Caki2 (cell line): Measurements from ENCODE around the gene HEATR3. TPM values are rescaled to one million over a fixed set of nuclear protein-coding genes. Genes with fewer than 3 reads are reported as not detected.

Experiments used
- DNase-seq: peaks from one replicate; pipeline ENCODE4 v3.0.0-alpha.2; 2015; ENCODE audit warnings: low read depth
- in situ Hi-C: cut with HindIII; loops from 2 replicates; pipeline ENCODE4 v1.10.0; 2016; ENCODE audit warnings: low sequenced_read_pairs, low pct_unique_long_range_greater_than_20kb, mixed read lengths
- total RNA-seq: library from RNA; depleted of rRNA; stranded (reverse); fragments of >200 nt; shearing (Covaris generic); gene quantifications from 2 replicates; pipeline ENCODE4 v1.2.3, GENCODE V29; 2014; ENCODE audit warnings: low replicate concordance; rRNA removed

Gene HEATR3
- total RNA-seq, 1 experiment from 2014 or later, result 8.7 TPM

GRCh38 chr16:50139580-50139979 lies 73.8 kb downstream of the HEATR3 start:
- in situ Hi-C loops, result no loop called here
- no peak for DNase-seq

GRCh38 chr16:50144211-50144610 lies 78.4 kb downstream of the HEATR3 start:
- in situ Hi-C loops, result no loop called here
- DNase-seq, result no peak

- peak; percentile 87 for DNase-seq
- in situ Hi-C loops, result no loop called here
Observed at GRCh38 chr16:50146479-50147435, 81.0 kb downstream of the HEATR3 start.

GRCh38 chr16:50151322-50151721 lies 85.6 kb downstream of the HEATR3 start:
- DNase-seq, result no peak
- in situ Hi-C loops, result no loop called here

- in situ Hi-C loops, result no loop called here
- no peak for DNase-seq
Observed at GRCh38 chr16:50151756-50152155, 86.0 kb downstream of the HEATR3 start.

GRCh38 chr16:50152351-50152806 lies 86.6 kb downstream of the HEATR3 start:
- DNase-seq, result no peak
- in situ Hi-C loops, result no loop called here

GRCh38 chr16:50152807-50153595 lies 87.2 kb downstream of the HEATR3 start, which contains the start of gene TENT4B:
TENT4B (plus strand) TSS chr16:50153306; CDS start chr16:50153622, 316 bp downstream.
- in situ Hi-C loops, result no loop called here

GRCh38 chr16:50153596-50154419 lies 88.0 kb downstream of the HEATR3 start:
- in situ Hi-C loops, result no loop called here

More at GRCh38 chr16:50152807-50153595, 87.2 kb downstream of the HEATR3 start, which contains the start of gene TENT4B:
- peak; percentile 85 for DNase-seq

GRCh38 chr16:50154420-50154950 lies 88.7 kb downstream of the HEATR3 start:
- DNase-seq, result no peak

More at GRCh38 chr16:50153596-50154419, 88.0 kb downstream of the HEATR3 start:
- DNase-seq, result peak; percentile 20

GRCh38 chr16:50155925-50156324 lies 90.2 kb downstream of the HEATR3 start:
- DNase-seq, result no peak
- in situ Hi-C loops, result no loop called here

More at GRCh38 chr16:50154420-50154950, 88.7 kb downstream of the HEATR3 start:
- in situ Hi-C loops, result no loop called here

Other genes starting within 250 kb of the HEATR3 start
- gene ZNF423, start 209.9 kb upstream of the HEATR3 start, total RNA-seq, result 0.24 TPM in 1 of 2 replicates, not detected in the other
- gene CNEP1R1, start 40.7 kb upstream of the HEATR3 start, total RNA-seq, result 12.5 and 47.2 TPM in 2 replicates
- 3.3 and 4.2 TPM in 2 replicates for gene TENT4B, start 87.3 kb downstream of the HEATR3 start, total RNA-seq
- gene ADCY7, start 200.6 kb downstream of the HEATR3 start, total RNA-seq, result 13.3 and 30.2 TPM in 2 replicates